Activated CD4-positive, alpha-beta T cell treated with anti-CD3 and anti-CD28 coated beads, Interleukin-2, amount 50 U/mL, for 16 hours (primary cell): ENCODE results near the gene KRTAP4-11.
"Not testable (repeated sequence)": the region's sequence is repeated elsewhere in the genome, so short reads cannot be mapped to it uniquely, and the experiment has no call there.

Experiments used
- DNase-seq: peaks from one replicate; pipeline ENCODE4 v3.0.0-alpha.2; 2020

Gene KRTAP4-11

DNA sequence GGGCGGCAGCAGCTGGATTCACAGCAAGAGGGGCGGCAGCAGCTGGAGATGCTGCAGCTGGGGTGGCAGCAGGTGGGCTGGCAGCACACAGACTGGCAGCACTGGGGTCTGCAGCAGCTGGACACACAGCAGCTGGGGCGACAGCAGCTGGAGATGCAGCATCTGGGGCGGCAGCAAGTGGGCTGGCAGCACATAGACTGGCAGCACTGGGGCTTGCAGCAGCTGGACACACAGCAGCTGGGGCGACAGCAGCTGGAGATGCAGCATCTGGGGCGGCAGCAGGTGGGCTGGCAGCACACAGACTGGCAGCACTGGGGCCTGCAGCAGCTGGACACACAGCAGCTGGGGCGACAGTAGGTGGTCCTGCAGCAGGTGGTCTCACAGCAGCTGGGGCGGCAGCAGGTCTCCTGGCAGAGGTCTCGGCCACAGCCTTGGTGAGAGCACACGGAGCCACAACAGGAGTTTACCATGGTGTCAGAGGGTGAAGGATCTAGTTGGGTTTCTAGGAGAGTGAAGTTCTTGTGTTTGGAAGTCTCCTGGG, at the start of gene KRTAP4-11:
Gene KRTAP4-11, minus strand, starts transcription at position 528 of the 541 bp plus-strand sequence. Its CDS starts 58 bp downstream, at position 470.
- DNase-seq = not testable (repeated sequence)

DNA sequence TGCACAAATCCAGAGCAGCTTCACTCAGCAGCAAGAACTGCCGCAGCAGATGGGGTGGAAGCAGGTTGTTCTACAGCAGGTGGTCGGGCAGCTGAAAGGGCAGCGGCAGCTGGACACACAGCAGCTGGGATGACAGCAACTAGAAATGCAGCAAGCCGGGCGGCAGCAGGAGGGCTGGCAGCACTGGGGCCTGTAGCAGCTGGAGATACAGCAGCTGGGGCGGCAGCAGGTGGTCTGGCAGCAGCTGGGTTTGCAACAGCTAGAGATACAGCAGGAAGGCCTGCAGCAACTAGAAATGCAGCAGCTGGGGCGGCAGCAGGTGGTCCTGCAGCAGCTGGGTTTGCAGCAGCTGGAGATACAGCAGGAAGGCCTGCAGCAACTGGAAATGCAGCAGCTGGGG, 49.4 kb upstream of the KRTAP4-11 start:
- DNase-seq = no peak

DNA sequence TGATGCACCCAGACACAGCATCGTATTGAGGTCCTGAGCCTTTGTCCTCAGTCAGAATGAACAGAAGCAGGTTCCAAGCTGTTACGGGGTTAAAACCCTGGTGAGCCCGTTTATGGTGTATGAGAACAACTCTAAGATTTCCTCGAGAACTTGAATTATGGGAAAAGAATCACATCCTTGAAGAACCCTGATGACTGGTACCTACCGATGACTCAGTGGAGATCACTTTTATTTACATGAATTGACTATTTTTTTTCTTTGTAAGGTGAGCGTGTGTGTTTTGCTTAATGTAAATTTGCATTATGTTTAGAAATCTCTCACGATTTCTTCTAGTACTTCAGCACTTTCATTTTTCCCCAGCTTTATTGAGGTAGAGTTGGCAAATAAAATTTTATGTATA, 45.7 kb upstream of the KRTAP4-11 start:
- DNase-seq = no peak

DNA sequence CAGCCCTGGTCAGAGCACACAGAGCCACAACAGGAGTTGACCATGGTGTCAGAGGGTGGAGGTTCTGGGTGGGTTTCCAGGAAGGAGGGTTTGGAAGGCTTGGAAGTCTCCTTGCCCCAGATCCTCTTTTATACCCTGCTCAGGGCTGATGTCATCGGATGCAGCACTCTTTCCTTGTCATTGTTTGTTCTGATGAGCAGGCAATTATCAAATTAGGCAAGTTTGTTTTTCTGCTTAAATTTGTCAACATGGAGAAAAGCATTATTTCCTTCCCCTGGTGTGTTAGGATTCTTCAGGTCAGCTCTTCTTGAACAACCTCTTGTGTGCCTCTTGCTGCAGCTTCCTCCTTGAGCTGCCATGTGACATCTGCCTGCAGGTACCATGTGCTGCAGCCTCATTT, 42.5 kb upstream of the KRTAP4-11 start, which contains the start of gene KRTAP4-4:
Gene KRTAP4-4, minus strand, starts transcription at position 101 of the 400 bp plus-strand sequence. Its CDS starts 57 bp downstream, at position 44.
- no peak for DNase-seq

DNA sequence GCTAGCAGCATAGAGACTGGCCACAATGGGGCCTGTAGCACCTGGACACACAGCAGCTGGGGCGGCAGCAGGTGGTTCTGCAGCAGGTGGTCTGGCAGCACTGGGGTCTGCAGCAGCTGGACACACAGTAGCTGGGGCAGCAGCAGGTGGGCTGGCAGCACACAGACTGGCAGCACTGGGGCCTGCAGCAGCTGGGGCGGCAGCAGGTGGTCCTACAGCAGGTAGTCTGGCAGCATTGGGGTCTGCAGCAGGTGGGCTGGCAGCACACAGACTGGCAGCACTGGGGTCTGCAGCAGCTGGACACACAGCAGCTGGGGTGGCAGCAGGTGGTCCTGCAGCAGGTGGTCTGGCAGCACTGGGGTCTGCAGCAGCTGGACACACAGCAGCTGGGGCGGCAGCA, 42.0 kb upstream of the KRTAP4-11 start:
- DNase-seq = not testable (repeated sequence)

DNA sequence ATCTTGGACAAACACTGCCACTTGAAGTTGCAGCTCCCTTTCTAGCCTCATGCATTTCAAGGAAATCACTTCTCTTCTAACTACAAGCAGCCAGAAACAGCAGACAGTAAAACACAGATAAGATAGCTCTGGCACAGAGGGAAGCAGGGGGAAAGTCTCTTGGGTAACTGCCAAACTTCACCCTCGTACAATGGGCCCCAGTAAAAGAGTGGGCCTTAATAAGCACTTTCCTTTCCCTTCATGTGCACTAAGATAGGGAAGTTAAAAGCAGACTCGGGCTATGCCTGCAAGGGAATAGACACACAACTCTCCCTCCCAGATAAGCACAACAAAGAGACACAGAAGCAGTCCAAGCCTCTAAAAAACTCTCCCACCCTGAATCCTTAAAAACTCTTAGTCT, 35.7 kb upstream of the KRTAP4-11 start:
- DNase-seq = no peak

DNA sequence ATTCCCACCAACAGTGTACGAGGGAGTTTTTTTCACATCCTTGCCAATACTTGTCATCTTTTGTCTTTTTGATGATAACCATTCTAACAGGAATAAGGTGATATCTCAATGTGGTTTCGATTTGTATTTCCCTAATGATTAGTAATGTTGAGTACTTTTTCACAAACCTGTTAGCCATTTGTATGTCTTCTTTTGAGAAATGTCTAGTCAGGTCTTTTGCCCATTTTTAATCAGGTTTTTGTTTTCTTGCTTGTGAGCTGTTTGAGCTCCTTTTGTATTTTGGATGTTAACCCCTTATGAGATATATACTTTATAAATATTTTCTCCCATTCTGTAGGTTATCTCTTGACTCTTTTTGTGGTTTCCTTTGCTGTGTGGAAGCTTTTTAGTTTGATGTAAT, 33.4 kb upstream of the KRTAP4-11 start:
- DNase-seq = no peak

DNA sequence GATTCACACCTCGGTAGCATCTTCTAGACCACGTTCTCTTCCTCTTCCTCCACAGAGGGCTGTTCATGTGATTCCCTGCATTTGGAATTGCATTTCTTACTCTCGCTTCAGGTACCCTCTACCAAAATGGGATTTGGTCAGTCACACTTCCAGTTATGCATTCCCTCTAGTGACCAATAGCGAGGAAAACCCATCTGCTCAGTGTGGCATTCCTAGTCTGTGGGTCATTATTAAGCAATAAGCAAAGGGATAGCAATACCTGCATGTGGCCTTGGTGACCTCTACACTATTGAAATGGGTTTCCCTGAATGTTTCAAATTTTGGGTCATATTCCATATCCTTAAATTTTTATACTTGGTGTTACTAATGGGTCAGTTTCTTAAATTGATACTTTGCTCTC, 31.9 kb upstream of the KRTAP4-11 start:
- DNase-seq = no peak

DNA sequence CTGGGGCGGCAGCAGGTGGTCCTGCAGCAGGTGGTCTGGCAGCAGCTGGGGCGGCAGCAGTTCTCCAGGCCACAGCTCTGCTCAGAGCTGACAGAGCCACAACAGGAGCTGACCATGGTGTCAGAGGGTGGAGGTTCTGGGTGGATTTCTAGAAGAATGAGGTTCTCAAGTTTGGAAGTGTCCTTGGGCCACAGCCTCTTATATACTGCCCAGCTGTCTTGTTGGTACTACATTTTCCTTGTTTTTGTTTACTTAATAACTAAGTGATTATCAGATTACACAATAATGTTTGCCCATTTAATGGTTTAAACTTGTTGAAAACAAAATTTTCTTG, 31.4 kb upstream of the KRTAP4-11 start, which contains the start of gene KRTAP4-5:
Gene KRTAP4-5, minus strand, starts transcription at position 174 of the 334 bp plus-strand sequence. Its CDS starts 58 bp downstream, at position 116.
- DNase-seq = no peak

DNA sequence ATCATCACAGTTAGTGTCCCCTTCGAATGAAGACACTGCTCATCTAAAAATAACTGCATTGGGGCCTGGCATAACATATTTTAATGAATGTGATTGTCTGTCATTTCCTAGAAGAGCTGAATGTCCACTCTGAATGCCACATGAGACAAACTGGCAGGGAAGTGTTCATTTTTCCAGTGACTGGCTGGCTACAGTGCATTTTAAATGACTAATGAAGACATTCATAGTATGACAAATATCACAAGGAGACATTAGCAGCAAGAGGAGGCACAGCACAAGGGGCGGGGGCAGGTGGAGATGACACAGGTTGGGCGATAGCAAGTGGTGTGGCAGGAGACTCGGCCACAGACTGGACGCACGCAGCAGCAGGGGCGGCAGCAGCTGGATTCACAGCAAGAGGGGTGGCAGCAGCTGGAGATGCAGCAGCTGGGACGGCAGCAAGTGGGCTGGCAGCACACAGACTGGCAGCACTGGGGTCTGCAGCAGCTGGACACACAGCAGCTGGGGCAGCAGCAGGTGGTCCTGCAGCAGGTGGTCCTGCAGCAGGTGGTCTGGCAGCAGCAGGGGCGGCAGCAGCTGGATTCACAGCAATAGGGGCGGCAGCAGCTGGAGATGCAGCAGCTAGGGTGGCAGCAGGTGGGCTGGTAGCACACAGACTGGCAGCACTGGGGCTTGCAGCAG, 30.9 kb upstream of the KRTAP4-11 start:
- DNase-seq = not testable (repeated sequence)

DNA sequence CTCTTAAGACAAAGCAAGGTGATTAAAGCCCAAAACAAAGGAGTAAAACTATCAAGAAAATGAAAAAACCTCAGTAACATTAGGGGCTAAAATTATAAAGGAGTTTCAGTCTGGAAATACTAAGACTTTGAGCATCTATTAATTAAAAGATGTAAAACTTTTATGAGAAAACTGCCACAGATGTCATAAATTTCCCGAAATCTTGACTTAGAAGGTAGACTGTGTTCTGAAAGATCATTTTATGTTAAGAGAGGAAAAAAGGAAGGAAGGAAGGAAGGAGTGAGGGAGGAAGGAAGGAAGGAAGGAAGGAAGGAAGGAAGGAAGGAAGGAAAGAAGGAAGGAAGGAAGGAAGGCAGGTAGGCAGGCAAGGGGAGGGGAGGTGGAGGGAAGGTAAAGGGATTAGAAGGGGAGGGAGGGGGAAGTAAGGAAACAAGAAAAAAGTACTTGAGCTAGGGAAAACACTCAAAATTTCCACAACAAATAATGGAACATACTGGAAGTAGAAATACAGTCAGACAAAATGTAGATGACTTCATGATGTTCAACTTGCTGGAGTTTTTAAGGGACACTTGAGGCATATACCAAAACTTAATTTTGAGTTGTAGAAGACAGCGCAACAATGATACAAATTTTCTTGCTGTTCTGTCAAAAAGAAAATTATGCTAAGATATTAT, 29.5 kb upstream of the KRTAP4-11 start:
- DNase-seq = no peak

DNA sequence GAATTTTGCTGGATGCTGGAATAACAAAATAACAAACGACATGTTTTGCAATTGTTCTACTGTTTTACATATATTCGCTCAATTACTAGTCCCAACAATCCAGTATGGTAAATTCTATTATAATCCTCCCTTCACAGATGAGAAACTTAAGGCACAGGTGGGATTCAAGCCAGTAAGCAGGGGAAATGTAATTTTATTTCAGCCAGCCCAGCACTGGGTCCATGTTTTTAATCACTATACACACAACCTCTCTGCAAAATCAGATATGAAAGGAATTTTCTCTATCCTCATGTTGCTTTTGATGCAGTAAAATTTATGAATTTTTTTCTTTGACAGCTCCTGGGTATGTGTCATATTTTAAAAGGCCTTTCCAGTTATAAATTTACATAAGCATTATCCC, 27.1 kb upstream of the KRTAP4-11 start:
- DNase-seq = no peak

DNA sequence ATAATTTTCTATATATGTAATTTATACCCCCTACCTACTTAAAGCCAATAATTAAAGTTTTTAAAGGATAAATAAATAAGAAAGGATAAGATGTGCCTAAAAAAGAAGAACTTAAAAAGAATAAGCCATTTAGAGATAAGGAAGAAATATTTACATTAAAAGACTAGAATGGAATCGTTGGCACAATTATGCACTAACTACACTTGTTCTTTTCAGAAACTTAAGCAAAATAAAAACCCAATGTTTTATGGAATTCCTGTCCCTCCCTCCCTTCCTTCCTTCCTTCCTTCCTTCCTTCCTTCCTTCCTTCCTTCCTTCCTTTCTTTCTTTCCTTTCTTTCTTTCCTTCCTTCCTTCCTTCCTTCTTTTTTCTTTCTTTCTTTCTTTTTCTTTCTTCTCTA, 26.7 kb upstream of the KRTAP4-11 start:
- DNase-seq = no peak

DNA sequence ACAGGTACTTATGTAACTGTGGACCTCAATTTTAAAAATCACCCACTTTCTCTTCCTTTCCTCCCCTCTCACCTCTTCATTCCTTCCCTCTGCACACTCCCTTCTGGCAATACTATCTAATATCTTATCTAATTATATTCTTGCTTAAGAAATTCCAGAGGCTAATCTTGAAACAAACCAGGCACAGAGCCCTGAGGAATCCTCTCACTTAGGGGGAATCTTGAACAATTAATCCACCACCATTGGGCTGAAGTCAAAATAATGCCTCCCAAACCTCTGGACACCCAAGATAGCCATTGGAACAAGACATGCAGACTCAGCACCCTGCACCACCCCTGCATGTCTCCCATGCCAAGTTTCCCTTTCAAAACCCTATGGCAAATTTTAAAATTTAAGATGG, 23.2 kb upstream of the KRTAP4-11 start:
- DNase-seq = no peak

DNA sequence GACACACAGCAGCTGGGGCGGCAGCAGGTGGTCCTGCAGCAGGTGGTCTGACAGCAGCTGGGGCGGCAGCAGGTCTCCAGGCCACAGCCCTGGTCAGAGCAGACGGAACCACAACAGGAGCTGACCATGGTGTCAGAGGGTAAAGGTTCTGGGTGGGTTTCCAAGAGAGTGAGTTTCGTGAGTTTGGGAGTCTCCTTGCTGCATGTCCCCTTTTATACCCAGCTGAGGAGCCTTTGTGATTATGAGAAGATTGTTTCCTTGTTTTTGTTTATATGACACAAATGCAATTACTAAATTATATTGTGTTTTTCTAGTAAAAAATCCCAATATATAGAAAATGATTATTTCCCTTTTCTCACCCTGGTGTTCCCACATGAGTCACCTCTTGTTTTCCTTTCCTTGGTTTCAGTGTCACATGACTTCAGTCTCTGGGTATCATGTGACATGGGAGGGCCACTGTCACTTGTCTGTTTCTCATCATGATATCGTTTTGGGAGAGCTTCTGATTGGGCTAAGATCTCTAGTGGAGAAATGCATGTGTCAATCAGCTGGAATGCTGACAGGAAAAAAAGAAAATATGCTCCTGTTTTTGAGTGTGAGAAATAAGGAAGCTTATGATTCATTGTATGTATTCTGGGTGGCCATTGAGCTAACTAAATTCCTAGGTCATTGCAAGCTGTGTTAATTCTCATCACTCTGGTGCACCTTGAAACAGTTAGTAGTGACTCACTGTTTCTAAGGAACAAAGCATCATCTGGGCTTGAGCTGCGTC, 22.4 kb upstream of the KRTAP4-11 start, which contains the start of gene KRTAP4-6:
Gene KRTAP4-6, minus strand, starts transcription at position 185 of the 772 bp plus-strand sequence. Its CDS starts 57 bp downstream, at position 128.
- no peak for DNase-seq

DNA sequence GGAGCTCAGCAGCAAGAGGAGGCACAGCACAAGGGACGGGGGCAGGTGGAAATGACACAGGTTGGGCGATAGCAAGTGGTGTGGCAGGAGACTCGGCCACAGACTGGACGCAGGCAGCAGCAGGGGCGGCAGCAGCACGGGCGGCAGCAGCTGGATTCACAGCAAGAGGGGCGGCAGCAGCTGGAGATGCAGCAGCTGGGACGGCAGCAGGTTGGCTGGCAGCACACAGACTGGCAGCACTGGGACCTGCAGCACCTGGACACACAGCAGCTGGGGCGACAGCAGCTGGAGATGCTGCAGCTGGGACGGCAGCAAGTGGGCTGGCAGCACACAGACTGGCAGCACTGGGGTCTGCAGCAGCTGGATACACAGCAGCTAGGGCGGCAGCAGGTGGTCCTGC, 21.7 kb upstream of the KRTAP4-11 start:
- not testable (repeated sequence) for DNase-seq

DNA sequence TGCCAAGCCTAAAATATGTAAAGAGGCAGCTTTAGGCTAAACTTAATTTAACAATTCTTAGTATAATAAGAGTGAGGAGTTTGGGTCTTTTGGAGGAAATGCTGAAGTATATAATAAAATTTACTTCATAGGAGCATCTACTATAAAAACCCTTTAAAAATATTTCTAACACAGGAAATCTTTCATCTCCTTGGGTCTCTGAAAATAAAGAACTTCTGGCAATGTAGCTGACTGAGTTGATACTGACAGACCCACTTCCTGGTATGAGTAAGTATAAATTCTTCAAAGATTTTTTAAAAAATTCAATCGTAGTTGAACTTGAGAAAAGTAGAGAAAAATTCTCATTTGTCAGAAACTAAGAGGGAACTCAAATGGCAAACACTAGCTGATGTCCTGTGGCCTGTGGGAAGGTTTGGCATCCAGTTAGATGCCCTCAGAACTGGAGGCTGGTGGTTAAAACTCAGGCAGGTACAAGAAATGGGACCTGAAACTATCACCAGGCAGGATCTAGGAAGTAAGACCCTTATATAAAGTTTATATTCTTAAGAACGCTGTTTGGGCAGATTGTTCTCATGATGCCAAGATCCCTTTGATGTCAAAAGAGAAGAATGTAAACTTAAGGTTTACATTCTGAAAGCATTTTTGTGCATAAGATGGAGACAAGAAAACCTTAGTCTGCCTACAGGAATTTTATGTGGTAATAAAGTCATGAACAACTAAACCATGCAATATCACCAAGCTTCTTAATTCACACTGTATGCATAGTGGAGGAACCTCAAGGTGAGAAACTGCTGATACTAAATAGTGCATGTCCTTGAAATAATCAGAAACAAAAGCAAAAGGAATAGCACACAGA, 15.9 kb upstream of the KRTAP4-11 start:
- DNase-seq = no peak

DNA sequence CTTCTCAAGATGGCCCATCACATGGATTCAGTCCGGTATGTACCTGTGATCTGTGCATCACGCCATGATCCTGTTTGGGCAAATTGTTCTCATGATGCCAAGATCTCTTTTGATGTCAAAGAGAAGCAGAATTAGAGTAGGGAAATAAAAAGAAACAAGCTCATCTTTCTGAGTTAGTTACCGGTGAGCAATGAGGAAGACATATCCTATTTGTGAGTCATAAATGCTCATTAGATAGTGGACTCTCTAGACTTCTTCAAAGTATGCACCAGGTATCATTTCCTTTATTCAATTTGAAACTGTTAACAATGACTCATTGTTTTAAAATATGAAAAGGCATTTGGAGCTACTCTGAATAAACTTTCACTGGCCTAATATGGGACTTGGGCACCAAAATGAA, 13.8 kb upstream of the KRTAP4-11 start:
- DNase-seq = no peak

DNA sequence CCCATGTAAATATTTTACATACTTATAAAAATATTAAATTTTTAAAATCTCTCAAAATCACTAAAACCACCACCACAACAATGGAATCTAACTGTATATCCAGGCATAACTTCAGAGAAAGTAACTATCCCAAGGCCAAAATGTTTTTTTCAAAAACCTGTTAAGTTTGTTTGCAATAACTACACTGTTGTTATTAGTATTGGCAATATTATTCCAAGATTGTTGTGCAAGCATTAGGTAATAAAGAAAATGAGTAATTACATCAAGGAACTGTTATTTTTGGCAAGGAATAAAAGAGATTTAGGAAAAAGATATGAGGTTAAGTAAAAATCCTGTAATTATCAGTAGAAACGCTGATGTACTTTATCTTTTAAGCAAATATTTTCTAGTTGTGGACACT, 9.2 kb upstream of the KRTAP4-11 start:
- DNase-seq = no peak

DNA sequence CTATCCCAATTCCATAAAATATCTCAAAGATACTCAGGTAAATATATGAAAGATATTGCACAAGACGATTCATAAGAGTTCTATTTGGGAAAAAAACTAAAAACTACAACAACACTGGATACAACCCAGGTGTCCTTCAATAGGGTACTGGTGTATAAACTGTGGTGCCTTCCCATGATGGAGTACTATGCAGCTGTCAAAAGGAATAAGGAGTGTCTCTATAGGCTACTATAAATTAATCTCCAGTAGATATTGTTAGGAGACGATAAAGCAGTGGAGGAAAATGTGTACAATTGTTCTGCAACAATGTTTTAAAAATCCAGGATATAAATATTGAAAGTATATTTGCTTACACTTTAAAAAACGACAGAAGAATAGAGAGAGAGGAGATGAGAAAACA, 8.2 kb upstream of the KRTAP4-11 start:
- no peak for DNase-seq

DNA sequence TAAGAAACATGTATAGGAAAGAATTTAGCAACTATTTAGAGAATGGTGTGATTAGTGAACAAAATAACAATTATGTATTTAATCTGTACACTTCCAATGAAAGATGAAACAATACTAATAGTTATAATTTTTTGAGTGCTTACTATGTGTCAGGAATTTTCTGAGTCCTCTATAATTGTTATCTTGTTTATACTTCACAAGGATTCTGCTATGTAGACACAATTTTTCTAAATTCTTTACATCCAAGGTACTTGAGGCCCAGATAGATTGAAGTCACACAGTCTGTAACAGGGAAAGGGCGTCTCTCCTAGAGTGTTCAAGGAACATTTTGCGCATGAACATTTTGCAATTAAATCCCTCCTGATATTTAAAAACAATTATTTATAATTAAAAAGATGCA, 6.9 kb upstream of the KRTAP4-11 start:
- DNase-seq = no peak

DNA sequence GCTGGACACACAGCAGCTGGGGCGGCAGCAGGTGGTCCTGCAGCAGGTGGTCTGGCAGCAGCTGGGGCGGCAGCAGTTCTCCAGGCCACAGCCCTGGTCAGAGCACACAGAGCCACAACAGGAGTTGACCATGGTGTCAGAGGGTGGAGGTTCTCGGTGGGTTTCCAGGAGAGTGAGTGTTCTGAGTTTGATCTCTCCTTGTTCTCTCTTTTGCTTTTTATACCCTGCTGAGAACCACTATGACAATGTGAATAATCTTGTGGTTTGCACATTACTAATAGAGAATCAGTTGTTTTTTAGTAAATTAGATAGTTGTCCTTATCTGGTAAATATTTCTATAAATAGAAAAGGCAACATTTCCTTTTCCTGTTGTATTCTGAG, 5.8 kb upstream of the KRTAP4-11 start, which contains the start of gene KRTAP4-12:
Gene KRTAP4-12, minus strand, starts transcription at position 192 of the 381 bp plus-strand sequence. Its CDS starts 60 bp downstream, at position 132.
- DNase-seq = not testable (repeated sequence)
